Stimulated activated naive B cell treated with anti-CD40 and anti-IgM and Interleukin-4, amounts not matched to agents 10 μg/mL and 1 μg/mL and 100 μg/mL, for 72 hours (primary cell): ENCODE results near the gene MFAP5.
A peak's percentile ranks its signal among the peaks of the same experiment; 100 is the strongest.
"Not testable (repeated sequence)": the region's sequence is repeated elsewhere in the genome, so short reads cannot be mapped to it uniquely, and the experiment has no call there.

ENCODE experiments used
- ATAC-seq, 2 donors: fragments of 150-1000 bp; cut with Tn5 transposase; replicated peaks; 2 replicates each; pipeline ENCODE4 v1.10.0; 2021; ENCODE audit warnings: moderate library complexity in 1 of 2
- DNase-seq: peaks from one replicate; pipeline ENCODE4 v3.0.0; 2021
- H3K27ac Mint-ChIP-seq: one replicate; pipeline ENCODE4 v1.8.0; 2022; ENCODE audit warnings: mild to moderate bottlenecking, mixed read lengths
- H3K27me3 Mint-ChIP-seq, 2 donors: one replicate each; pipeline ENCODE4 v1.8.0; 2022; ENCODE audit warnings: mixed read lengths in 2 of 2
- H3K36me3 Mint-ChIP-seq, 2 donors: one replicate each; pipeline ENCODE4 v1.8.0; 2022; ENCODE audit warnings: mixed read lengths in 2 of 2, mild to moderate bottlenecking in 1 of 2
- H3K4me1 Mint-ChIP-seq, 2 donors: one replicate each; pipeline ENCODE4 v1.8.0; 2022; ENCODE audit warnings: mixed read lengths in 2 of 2, mild to moderate bottlenecking in 1 of 2
- H3K4me3 Mint-ChIP-seq, 2 donors: one replicate each; pipeline ENCODE4 v1.8.0; 2022; ENCODE audit warnings: mild to moderate bottlenecking in 2 of 2, mixed read lengths in 2 of 2, moderate library complexity in 1 of 2
- H3K9me3 Mint-ChIP-seq, 2 donors: one replicate each; pipeline ENCODE4 v1.8.0; 2022; ENCODE audit warnings: mixed read lengths in 2 of 2, mild to moderate bottlenecking in 1 of 2

Gene MFAP5

GRCh38 chr12:8661016-8661415 is 1.6 kb downstream of the MFAP5 start:
- Mint-ChIP-seq H3K9me3 (no peaks in the 10 kb centered on the region), H3K4me1 (peaks cover 3 to 5% of the 10 kb centered on the region in 2 donors), H3K36me3 (no peaks in the 10 kb centered on the region), H3K27me3 (peaks cover 0 to 6% of the 10 kb centered on the region in 2 donors), H3K4me3 (no peak overlapping the region), H3K27ac (no peak overlapping the region)
- no peak for DNase-seq
- no peak for ATAC-seq

- Mint-ChIP-seq H3K27ac (no peak overlapping the region), H3K4me1 (peaks cover 2 to 4% of the 10 kb centered on the region in 2 donors), H3K36me3 (no peaks in the 10 kb centered on the region), H3K27me3 (peaks cover 3 to 5% of the 10 kb centered on the region in 2 donors), H3K9me3 (no peaks in the 10 kb centered on the region), H3K4me3 (no peak overlapping the region)
- DNase-seq (no peak), ATAC-seq (no peak)
These were observed 4.3 kb downstream of the MFAP5 start for GRCh38 chr12:8658346-8658745.

GRCh38 chr12:8655421-8655820 is 7.2 kb downstream of the MFAP5 start:
- ATAC-seq: no peak
- Mint-ChIP-seq H3K27ac (no peak overlapping the region), H3K27me3 (peaks cover 5% of the 10 kb centered on the region in 2 donors), H3K4me3 (no peak overlapping the region), H3K36me3 (no peaks in the 10 kb centered on the region), H3K4me1 (peaks cover 4 to 5% of the 10 kb centered on the region in 2 donors), H3K9me3 (no peaks in the 10 kb centered on the region)
- no peak for DNase-seq

GRCh38 chr12:8648576-8649205 is 13.9 kb downstream of the MFAP5 start:
- ATAC-seq (peak; percentile 84 to 87), DNase-seq (peak; percentile 83)
- peak overlapping the region; percentile 93 for H3K27ac Mint-ChIP-seq
- H3K9me3 Mint-ChIP-seq: no peaks in the 10 kb centered on the region
- H3K4me3 Mint-ChIP-seq: no peak overlapping the region
- H3K27me3 Mint-ChIP-seq: peaks cover 0 to 12% of the 10 kb centered on the region in 2 donors
- H3K4me1 Mint-ChIP-seq: peaks cover 36 to 48% of the 10 kb centered on the region in 2 donors
- peaks cover 0 to 4% of the 10 kb centered on the region in 2 donors for H3K36me3 Mint-ChIP-seq

GRCh38 chr12:8647968-8648367 is 14.7 kb downstream of the MFAP5 start:
- Mint-ChIP-seq H3K9me3 (no peaks in the 10 kb centered on the region), H3K4me1 (peaks cover 33 to 46% of the 10 kb centered on the region in 2 donors), H3K4me3 (no peak overlapping the region), H3K27me3 (peaks cover 0 to 7% of the 10 kb centered on the region in 2 donors), H3K36me3 (peaks cover 0 to 4% of the 10 kb centered on the region in 2 donors), H3K27ac (peak overlapping the region; percentile 63)
- no peak for ATAC-seq
- DNase-seq: no peak

- Mint-ChIP-seq H3K27ac (peak overlapping the region; percentile 98), H3K4me3 (peak overlapping the region; percentile 71 to 75), H3K9me3 (no peaks in the 10 kb centered on the region), H3K27me3 (no peaks in the 10 kb centered on the region), H3K36me3 (no peaks in the 10 kb centered on the region), H3K4me1 (peaks cover 28 to 41% of the 10 kb centered on the region in 2 donors)
- peak; percentile 73 to 80 for ATAC-seq
- peak; percentile 54 for DNase-seq
These were observed 18.0 kb downstream of the MFAP5 start for GRCh38 chr12:8644345-8645248.

GRCh38 chr12:8642775-8643174 is 19.9 kb downstream of the MFAP5 start:
- Mint-ChIP-seq H3K9me3 (no peaks in the 10 kb centered on the region), H3K27ac (no peak overlapping the region), H3K4me1 (peaks cover 22 to 31% of the 10 kb centered on the region in 2 donors), H3K36me3 (no peaks in the 10 kb centered on the region), H3K4me3 (no peak overlapping the region), H3K27me3 (no peaks in the 10 kb centered on the region)
- no peak for ATAC-seq
- no peak for DNase-seq

GRCh38 chr12:8639936-8640335 is 22.7 kb downstream of the MFAP5 start:
- H3K36me3 Mint-ChIP-seq: no peaks in the 10 kb centered on the region
- DNase-seq (no peak), ATAC-seq (no peak)
- peaks cover 16 to 23% of the 10 kb centered on the region in 2 donors for H3K4me1 Mint-ChIP-seq
- no peaks in the 10 kb centered on the region for H3K27me3 Mint-ChIP-seq
- H3K27ac Mint-ChIP-seq: peak overlapping the region; percentile 51
- no peak overlapping the region for H3K4me3 Mint-ChIP-seq
- no peaks in the 10 kb centered on the region for H3K9me3 Mint-ChIP-seq

- no peak overlapping the region for H3K4me3 Mint-ChIP-seq
- H3K9me3 Mint-ChIP-seq: no peaks in the 10 kb centered on the region
- ATAC-seq (no peak), DNase-seq (no peak)
- peaks cover 7 to 13% of the 10 kb centered on the region in 2 donors for H3K4me1 Mint-ChIP-seq
- H3K27me3 Mint-ChIP-seq: no peaks in the 10 kb centered on the region
- H3K27ac Mint-ChIP-seq: no peak overlapping the region
- no peaks in the 10 kb centered on the region for H3K36me3 Mint-ChIP-seq
These were observed 23.7 kb downstream of the MFAP5 start for GRCh38 chr12:8638951-8639350.

GRCh38 chr12:8637666-8638065 is 25.0 kb downstream of the MFAP5 start:
- Mint-ChIP-seq H3K27ac (peak overlapping the region; percentile 59), H3K27me3 (no peaks in the 10 kb centered on the region), H3K4me1 (peaks cover 5 to 9% of the 10 kb centered on the region in 2 donors), H3K4me3 (no peak overlapping the region), H3K36me3 (peaks cover 0 to 7% of the 10 kb centered on the region in 2 donors), H3K9me3 (peaks cover 0 to 2% of the 10 kb centered on the region in 2 donors)
- DNase-seq (no peak), ATAC-seq (no peak)

- H3K4me3 Mint-ChIP-seq: no peak overlapping the region
- DNase-seq (no peak), ATAC-seq (no peak)
- H3K9me3 Mint-ChIP-seq: peaks cover 0 to 2% of the 10 kb centered on the region in 2 donors
- H3K27ac Mint-ChIP-seq: no peak overlapping the region
- no peaks in the 10 kb centered on the region for H3K27me3 Mint-ChIP-seq
- H3K4me1 Mint-ChIP-seq: peaks cover 5 to 9% of the 10 kb centered on the region in 2 donors
- H3K36me3 Mint-ChIP-seq: peaks cover 0 to 7% of the 10 kb centered on the region in 2 donors
These were observed 25.4 kb downstream of the MFAP5 start for GRCh38 chr12:8637244-8637643.

GRCh38 chr12:8636581-8636980 is 26.0 kb downstream of the MFAP5 start:
- peaks cover 0 to 7% of the 10 kb centered on the region in 2 donors for H3K36me3 Mint-ChIP-seq
- peaks cover 0 to 2% of the 10 kb centered on the region in 2 donors for H3K9me3 Mint-ChIP-seq
- H3K4me1 Mint-ChIP-seq: peaks cover 5 to 10% of the 10 kb centered on the region in 2 donors
- ATAC-seq (no peak), DNase-seq (no peak)
- H3K27ac Mint-ChIP-seq: no peak overlapping the region
- no peaks in the 10 kb centered on the region for H3K27me3 Mint-ChIP-seq
- H3K4me3 Mint-ChIP-seq: no peak overlapping the region

GRCh38 chr12:8636007-8636346 is 26.6 kb downstream of the MFAP5 start:
- not testable (repeated sequence) for DNase-seq, H3K27me3 Mint-ChIP-seq, H3K4me3 Mint-ChIP-seq

GRCh38 chr12:8635342-8636006 is 27.2 kb downstream of the MFAP5 start:
- not testable (repeated sequence) for ATAC-seq, DNase-seq, H3K27me3 Mint-ChIP-seq, H3K9me3 Mint-ChIP-seq, H3K4me3 Mint-ChIP-seq
- Mint-ChIP-seq H3K4me1 (peaks cover 5 to 20% of the 10 kb centered on the region in 2 donors), H3K27ac (peak overlapping the region; percentile 27), H3K36me3 (peaks cover 4 to 12% of the 10 kb centered on the region in 2 donors)

More at GRCh38 chr12:8636007-8636346, 26.6 kb downstream of the MFAP5 start:
- H3K27ac Mint-ChIP-seq, H3K9me3 Mint-ChIP-seq, ATAC-seq, H3K36me3 Mint-ChIP-seq: not testable (repeated sequence)
- peaks cover 5 to 16% of the 10 kb centered on the region in 2 donors for H3K4me1 Mint-ChIP-seq
